GM18519 (cell line): ENCODE results near the gene KIF26B.
A peak's percentile ranks its signal among the peaks of the same experiment; 100 is the strongest.

Experiments
- ATAC-seq: cut with Tn5 transposase; IDR thresholded peaks from one replicate; pipeline ENCODE4 v1.9.1; 2021; ENCODE audit warnings: mild to moderate bottlenecking, moderate library complexity; ENCODE audit not compliant: unreplicated experiment, low FRiP score

Gene KIF26B

DNA sequence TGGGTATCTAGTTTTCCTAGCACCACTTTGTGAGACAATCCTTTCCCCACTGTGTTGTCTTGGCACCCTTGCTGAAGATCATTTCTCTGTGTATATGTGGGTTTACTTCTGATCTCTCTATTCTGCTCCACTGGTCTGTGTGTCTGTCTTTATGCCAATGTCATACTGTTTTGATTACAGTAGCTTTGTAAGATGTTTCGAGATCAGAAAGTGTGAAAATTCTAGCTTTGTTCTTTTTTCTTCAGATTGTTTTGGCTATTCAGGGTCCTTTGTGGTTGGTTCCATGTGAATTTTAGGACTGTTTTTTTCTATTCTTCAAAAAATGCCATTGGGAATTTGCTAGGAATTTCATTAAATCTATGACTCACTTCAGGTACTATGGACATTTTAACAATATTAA, 116.2 kb downstream of the KIF26B start:
- ATAC-seq = no peak

DNA sequence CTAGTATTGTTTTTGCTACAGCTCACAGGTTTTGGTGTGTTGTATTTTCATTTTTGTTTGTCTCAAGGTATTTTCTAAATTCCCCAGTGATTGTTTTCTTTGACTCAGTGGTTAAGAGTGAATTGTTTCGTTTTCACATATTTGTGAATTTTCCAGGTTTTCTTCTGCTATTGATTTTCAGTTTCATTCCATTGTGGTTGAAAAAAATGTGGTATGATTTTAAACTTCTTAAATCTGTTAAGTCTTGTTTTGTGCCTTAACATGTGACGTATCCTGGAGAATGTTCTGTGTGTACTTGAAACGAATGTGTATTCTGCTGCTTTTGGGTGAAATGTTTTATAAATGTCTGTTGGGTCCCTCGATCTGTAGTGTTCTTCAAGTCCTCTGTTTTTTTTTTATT, 117.9 kb downstream of the KIF26B start:
- no peak for ATAC-seq

DNA sequence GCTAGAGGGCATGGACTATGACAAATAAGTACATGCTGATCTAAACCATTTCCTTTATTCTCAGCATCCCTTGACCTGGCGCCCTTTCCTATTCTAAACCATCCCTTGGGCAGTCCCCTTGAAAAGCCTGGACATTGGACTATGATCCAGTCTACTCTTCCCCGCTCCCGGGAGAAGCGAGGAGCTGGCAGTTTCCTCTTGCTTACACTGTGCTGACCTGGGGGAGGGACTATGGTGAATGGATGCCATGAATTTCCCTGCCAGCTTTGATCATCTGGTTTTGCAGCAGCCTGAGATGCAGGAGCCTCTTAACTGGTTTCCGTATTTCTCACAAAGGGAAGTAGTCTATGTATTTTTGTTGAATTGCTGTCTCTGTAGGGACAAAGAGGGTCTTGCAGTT, 121.7 kb downstream of the KIF26B start:
- ATAC-seq = no peak

DNA sequence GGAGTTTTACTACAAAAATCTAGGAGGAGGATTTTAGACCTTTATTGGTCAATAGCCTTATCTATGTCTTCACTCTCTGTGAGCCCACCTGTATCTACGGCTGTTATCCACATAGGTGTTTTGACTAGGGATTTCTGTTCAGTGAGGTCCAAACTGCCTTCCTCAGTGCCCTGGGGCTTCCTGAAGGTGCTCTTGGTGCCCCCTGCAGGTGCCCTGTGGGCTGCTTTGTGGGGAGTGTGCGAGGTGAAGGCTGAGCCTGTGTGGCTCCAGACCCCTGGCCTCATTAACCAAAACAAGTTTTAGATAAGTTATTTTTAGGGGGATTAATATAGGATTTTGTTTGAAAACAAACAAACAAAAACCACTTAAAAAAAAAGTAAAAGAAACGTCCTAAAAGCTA, 122.5 kb downstream of the KIF26B start:
- no peak for ATAC-seq

DNA sequence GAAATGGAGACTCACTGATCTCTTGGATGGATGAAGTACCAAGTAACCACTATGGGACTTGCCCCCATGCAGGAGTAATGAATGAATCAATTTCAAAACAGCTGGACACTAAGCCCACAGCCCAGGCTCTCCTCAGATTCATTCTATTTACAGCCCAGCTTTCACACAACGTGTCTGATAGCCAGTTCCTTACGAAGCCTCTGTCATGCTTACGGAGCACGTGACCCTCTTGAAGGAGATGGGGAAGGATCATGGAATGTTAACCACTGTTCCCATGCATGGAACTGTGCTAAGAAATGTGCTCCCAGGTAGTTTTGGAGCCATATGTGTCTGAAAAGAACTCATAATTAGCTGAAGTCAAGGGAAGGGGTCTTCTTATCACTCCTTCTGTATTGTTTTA, 124.1 kb downstream of the KIF26B start:
- no peak for ATAC-seq

DNA sequence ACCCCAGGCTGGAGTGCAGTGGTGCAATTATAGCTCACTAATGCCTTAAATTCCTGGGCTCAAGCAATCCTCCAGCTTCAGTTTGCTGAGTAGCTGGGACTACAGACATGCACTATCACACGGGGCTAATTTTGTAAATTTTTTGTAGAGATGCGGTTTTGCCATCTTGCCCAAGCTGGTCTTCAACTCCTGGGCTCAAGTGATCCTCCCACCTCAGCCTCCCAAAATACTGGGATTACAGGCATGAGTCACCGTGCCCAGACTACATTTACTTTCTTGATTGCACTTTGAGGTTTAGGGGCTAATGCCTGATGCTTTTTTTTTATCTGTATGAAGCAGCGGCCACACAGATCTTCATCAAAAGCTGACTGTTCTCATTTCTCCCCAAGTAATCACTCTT, 124.6 kb downstream of the KIF26B start:
- no peak for ATAC-seq

DNA sequence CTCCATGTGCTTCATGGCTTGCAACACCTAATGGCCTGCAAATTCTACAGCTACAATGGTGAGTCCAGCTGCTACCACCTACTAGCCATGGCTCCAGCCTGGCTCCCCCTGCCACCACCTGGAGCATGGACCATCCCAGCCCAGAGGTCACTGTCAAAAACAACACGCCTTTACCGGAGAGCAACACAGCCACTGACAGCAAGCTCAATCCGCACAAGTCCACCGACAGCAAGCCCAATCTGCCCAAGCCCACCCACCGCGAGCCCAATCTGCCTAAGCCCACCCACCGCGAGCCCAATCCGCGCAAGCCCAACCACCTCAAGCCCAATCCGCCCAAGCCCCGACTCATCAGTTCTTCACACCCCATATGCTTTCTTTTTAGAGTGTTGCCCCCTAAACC, 128.2 kb downstream of the KIF26B start:
- no peak for ATAC-seq

DNA sequence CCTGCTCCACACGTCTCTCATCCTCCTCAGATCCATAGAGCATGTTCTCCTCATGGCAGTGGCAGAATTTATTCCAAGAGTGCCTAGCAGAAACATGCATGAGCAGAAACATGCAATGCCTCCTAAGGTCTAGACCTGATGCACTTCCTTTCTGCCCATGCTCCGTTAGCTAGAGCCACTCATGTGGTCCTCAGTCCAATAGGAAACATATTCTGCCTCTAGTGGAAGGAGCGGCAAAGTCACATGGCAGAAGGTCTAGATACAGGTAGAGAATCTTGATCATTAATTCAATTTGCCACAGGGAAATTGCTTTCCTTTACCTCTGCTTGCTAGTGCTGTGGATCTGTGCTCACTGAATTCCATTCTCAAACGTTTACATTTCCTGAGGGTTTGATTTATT, 130.4 kb downstream of the KIF26B start:
- no peak for ATAC-seq

DNA sequence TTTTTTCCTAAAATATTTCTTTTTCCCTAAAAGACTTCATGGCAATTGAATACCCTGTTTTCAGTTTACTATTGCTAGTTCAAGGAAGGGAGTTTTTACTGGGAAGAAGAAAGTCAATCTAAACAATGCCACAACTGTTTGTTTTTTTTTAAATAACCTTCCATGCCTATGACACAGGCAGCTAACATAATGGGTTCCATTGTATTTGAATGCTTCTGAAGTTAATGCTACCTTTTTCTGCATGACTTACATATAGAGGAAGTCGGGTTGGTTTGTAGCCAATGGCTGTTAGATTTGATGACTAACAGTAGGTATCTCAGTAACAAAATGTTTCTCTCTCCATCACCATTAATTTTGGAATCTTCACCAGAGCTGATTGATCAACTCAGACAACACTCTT, 134.0 kb downstream of the KIF26B start:
- no peak for ATAC-seq

DNA sequence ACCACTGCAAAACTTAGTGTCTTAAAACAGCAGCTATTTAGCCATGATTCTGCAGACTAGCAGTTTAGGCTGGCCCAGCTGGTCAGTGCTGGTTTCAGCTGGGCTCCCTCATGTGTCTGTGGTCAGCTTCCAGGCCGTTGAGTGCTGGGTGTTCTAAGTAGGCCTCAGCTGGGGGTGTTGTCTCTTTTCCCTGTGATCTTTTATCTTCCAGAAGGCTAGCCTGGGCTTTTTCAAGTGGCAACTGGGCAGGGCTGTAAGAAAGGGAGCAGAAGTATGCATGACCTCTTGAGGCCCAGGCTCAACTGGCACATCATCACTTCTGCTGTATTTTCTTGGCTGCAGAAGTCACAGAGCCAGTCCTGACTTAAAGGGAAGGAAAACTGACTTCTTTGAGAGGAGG, 136.1 kb downstream of the KIF26B start:
- no peak for ATAC-seq

DNA sequence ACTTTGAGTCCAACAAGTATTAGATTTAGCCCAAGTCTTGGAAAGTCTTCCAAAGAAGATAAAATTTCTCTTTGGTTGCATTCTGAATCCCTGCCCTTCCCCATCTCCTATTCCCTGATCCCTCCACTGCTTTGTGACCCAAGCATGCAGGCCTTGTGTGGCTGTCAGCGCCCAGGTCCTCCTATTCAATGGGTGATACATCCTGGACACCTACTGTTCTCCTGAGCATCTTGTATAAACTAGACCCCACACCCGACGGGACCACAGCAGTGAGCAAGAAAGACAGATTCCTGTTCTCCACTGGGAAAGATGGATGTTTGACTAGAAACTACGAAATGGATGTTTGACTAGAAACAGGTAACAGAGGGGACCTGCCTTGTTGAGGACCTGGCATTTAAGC, 136.6 kb downstream of the KIF26B start:
- no peak for ATAC-seq

DNA sequence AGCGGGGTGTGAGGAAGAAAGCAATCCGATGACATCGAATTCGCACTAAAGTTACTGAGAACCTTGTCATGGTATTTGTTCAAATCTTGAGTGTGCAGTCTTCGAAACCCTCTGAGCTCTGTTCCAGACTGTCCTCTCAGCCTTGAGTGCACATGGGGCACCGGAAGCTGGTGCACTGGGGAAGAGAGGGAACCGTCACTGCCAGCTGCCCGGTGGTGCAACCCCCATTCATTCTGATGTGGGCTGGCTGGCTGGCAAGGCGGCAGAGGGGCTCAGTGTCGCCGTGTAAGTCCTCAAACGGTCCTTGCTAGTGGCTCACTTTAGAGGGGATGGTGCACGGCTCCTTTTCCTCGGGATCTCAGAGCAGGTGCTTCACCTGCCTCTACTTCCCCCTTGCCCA, 137.4 kb downstream of the KIF26B start:
- no peak for ATAC-seq

DNA sequence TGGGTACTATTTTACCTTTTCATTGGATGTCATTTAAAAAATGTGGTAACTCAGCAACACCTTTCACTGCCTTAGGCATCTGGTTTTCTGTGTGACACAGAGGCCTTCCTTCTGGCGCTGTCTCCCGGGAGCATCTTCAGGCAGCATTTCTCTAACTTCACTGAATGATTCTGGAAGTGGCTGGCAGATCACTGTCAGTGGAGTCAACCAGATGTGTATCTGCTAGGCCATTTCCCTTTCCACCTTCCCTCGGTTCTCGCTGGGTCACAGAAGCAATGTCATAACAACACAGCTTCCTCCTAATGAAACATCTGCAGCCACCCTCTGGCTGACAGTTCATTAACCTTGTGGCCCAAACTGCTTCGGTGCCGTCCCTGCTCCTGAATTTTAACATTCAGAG, 137.8 kb downstream of the KIF26B start:
- no peak for ATAC-seq

DNA sequence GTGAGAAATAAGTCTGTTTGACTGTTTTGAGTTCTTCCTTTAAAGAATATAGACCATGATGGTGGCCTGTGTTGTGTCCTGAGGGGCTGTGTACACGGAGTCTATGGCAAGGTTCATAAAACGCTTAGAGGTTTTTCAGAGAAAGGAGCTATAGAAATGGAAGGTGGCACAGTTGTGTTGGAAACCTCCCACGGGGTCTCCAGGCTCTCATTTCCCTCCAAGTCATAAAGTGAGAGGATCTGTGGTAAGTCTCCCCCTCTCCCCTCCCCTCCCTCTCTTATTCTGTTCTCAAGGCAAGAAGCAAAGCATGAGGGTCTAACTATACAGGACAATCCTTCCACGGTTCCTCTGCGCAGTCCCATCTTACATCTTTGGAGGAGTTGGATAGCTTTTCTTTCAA, 139.2 kb downstream of the KIF26B start:
- ATAC-seq = no peak

DNA sequence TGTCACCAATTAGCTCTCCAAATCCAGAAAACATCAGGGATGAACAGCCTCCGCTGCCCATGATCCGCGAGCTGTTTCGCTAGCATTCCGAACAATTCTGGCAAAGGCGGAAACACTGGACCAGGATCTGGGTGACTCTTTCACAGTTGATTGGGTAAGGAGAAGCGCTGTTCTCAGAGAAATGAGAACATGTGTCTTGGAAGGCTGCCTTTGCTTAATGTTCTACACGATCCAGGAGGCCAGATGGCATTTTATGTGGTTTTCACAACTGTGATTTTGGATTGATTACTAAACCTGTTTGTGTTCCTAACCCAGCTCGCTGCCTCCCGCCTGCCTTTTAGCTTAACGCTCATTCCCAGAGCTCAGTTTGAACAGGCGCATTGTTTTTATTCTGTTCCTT, 144.0 kb downstream of the KIF26B start:
- no peak for ATAC-seq

DNA sequence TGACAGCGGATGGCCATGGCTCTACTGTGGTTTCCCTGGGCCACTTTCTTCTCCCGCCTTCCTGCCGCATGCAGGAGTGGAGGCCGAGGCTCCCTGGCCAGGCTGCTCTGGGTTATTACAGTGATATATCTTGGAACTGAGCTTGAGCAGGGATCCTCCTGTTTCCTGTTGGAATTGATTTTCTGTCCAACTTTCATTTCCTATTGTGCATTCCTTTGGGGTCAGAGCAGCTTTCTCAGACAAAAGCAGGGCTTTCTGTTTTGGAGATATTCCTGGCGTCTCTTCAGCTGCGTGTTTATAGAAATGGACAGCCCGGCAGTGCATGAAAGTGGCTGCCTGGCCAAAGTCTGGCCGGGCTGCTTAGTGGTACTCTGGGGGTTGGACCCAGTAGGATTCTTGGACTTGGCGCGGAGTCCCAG, 146.4 kb downstream of the KIF26B start:
- no peak for ATAC-seq

DNA sequence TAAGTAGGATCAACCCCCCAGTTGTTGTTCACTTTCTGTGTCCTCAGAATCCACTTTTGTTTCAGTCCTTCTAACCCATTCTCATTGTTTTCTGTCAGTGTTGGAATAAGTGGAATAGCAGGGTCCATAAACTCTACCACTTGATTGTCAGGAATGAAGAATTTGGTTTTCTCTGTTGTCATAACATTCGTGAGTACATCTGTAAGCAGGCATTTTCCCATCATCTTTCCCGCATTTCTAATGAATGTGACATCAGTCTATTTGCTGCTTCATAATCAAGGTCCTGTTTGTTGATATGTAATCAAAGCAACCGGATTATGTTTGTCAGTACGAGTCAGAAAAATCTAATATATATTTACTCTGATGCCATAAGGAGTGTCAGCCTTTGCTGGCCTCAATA, 147.1 kb downstream of the KIF26B start:
- ATAC-seq = no peak

DNA sequence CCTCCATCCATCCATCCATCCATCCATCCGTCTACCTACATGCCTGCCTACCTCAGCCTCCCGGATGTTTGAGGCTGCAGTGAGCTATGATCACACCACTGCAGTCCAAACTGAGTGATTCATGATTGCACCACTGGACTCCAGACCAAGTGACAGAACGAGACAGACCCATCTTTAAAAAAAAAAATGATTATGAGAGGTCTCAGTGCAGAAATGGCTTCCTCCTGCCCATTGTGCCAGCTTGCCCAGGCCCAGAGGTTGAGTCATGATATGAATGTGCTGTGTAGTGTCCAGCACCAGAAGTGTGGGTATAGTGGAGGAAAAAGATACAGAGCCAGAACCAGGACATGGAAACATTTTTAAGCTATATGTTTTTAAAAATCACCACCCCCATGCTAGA, 149.9 kb downstream of the KIF26B start:
- no peak for ATAC-seq

DNA sequence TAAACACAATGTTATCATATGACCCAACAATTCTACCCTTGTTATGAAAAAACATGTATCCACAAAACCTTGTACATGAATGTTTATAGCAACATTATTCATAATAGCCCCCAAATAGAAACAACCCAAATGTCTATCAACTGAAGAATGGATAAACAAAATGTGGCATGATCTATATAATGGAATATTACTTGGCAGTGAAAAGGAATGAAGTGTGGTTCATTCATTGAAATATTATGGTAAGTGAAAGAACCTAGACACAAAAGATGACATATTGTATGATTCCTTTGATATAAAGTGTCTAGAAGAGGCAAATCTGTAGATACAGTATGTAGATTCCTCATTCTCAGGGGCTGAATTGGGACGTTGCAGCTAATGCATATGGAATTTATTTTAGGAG, 151.2 kb downstream of the KIF26B start:
- ATAC-seq = no peak

DNA sequence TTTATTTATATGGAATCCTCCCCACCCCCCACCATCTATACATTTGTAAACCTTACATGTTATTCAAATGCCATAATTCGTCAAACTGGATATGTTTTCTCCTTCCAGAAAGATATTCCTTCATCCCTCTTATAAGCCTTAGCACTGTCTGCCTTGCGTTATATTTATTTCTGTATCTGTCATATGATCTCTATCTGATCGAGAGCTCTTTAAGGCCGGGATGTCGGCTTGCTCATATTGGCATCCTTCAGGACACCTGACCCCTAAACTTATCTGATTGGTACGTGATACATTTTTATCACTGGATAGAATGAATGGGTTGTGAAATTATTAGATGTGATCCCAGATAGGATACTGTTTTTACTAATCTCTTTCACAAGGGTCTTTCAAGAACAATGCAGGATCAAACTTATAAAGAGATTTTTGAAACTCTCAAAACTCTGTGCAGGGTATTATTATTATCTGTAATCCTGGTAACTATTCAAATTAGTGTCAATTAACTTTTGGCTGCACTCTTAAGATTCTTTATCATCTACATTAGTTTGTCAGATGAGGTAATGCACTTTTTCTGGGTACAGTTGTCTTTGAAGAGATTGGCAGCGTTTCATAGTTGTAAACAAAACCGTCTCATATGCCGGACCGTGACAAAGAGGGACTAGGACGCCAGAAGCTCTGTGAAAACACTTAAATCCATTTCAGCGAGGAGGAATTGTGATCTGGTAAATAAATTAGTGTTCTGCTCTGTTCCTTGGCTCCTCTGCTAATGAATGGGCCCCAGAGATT, 152.0 kb downstream of the KIF26B start:
- no peak for ATAC-seq

DNA sequence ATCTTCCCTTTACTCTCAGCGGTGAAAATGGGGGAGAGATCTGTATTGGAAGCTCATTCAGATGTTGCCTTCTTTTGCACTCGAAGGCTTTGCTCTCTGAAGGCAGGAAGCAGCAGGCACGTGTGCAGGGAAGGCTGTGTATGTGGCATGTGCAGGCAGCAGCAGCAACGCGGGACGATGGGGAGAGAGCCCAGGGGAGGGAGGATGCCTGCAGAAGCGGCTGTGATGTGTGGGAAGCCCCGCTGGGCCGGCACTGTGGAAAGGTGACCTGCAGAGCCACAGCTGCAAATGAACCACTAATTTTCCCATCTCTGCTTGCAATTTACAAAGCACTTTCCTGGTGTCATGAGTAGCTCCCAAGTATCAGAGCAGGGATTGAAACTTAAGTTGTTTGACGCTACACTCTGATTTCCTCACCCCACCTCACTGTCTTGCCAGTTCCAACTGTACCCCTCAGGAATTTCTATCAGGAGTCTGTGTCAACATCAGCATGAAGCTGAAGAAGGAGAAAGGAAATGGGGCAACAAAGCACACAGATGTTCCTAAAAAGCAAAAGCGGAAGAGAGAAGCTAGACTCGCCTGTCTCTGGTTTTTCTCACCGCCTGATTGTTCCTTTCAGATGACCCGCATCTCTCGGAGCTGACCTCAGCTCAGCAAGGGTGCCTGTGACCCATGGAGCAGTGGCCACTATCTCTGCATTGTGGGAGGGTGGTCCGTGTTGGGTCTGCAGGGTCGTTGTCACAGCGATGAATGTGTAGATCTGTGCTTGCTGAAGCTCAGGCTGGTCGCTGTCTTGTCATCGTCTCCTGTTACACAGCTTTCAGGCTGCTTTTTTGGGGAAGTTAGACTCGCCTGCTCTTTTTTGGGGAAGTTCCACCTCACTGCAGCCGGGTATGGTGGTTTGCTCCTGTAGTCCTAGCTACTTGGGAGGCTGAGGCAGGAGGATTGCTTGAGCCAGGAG, 156.1 kb downstream of the KIF26B start:
- ATAC-seq = peak; percentile 66
